ENCODE data around the gene KLHL22.

GRCh38 chr22:20510811-20511577, 15.4 kb upstream of the KLHL22 start:
- TF ChIP-seq POLR2A (IDR thresholded peaks at IDR 0.05): no peak
- TF ChIP-seq CTCF (IDR thresholded peaks at IDR 0.05): no peak
